NCI-H187 (cell line): Measurements from ENCODE around the gene FXYD5.
A peak's percentile ranks its signal among the peaks of the same experiment; 100 is the strongest.

Experiments used
- DNase-seq, 2 experiments: peaks; one replicate each; lab custom pipeline; 2025; lab: John Stamatoyannopoulos, UW

The FXYD5 gene

GRCh38 chr19:35212241-35212640 is 57.7 kb downstream of the FXYD5 start:
- DNase-seq = no peak

GRCh38 chr19:35213663-35214632 is 59.4 kb downstream of the FXYD5 start:
- peak; percentile 58 to 59 for DNase-seq

- DNase-seq = no peak
These were observed 60.4 kb downstream of the FXYD5 start for GRCh38 chr19:35214766-35215422.

DNA sequence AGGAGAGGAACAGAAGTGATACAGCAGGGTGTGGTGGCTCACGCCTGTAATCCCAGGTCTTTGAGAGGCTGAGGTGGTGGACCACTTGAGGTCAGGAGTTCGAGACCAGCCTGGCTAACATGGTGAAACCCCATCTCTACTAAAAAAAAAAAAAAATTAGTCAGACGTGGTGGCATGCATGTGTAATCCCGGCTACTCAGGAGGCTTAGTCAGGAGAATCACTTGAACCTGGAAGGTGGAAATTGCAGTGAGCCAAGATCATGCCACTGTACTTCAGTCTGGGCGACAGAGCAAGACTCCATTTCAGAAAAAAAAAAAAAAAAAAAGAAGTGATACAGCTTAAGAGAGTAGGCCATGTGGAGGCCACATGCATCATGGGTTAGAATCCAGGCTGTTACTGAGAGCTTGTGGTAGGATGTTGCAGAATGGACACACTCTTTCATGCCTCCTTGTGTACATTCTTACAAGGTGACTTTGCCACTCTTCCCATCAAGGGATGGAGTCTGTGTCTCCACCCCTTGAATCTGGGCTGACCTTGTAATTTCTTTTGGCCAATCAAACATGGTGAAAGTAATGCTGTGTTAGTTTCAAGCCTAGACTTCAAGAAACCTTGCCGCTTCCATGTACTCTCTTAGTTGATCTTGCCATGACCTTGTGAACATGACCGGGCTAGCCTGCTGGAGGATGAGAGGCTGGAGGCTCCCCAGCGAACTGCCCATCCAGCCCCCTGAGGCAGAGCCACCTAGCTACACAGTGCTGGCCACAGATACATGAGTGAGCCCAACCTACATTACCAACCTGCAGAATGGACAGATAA is 61.7 kb downstream of the FXYD5 start:
- no peak for DNase-seq

- no peak for DNase-seq
These were observed 62.5 kb downstream of the FXYD5 start for GRCh38 chr19:35216833-35217648.

DNA sequence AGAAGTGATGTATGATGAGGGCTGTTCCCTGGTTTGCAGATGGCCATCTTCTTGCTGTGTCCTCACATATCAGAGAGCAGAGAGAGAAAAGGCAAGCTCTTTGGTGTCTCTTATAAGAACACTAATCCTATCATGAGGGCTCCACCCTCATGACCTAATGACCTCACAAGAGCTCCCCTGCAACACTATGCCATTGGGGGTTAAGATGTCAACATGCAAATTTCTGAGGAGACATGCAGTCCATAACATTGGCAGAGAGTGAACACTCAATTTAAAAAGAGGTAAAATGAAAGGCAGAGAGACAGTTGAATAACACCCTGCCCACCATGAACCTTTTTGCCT is 63.1 kb downstream of the FXYD5 start:
- DNase-seq = no peak

- no peak for DNase-seq
These were observed 64.5 kb downstream of the FXYD5 start for GRCh38 chr19:35219008-35219407.
